H54 (cell line): ENCODE measurements around the gene ELP2.

ENCODE experiments used
- DNase-seq: peaks from one replicate; pipeline ENCODE4 v3.0.0; 2011; ENCODE audit warnings: low spot score, mixed read lengths; ENCODE audit not compliant: insufficient read length
- FAIRE-seq: peaks from 3 replicates; lab custom pipeline; 2011; peaks lifted over from hg19 to GRCh38; lab: Jason Lieb, UNC
- POLR2A ChIP-seq: IDR thresholded peaks from 2 replicates; pipeline ENCODE4 v1.6.1; 2011; ENCODE audit warnings: low read depth, mild to moderate bottlenecking, low read length

Gene ELP2

DNA sequence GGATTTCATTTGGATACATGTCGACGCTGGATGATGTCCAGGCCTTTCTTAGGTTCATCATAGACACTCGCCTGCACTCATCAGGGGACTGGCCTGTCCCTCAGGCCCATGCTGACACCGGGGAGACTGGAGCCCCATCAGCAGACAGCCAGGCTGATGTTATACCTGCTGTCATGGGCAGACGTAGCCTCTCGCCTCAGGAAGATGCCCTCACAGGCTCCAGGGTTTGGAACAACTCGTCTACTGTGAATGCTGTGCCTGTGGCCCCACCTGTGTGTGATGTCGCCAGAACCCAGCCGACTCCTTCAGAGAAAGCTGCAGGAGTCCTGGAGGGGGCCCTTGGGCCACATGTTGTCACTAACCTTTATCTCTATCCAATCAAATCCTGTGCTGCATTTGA is 85.9 kb downstream of the ELP2 start:
- FAIRE-seq (no peak), DNase-seq (no peak)
- no peak for TF ChIP-seq POLR2A

DNA sequence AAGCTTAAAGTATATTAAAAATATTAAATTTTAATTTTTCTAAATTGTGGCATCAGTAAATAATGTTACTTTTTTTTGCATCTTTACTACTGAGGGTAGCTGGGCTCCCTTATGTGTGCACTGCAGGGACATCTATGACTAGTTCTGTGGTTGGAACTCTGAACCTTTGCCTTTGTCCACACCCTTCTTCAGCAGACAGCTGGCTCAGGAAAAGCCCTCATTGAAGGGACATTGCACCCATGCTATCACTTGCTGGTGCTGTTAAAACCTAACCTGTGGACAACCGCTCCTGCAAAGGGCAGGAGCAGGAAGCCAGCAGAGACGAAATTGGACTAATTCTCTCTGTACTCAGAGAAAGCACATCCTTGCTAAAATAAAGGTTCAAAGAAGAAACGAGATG is 87.6 kb downstream of the ELP2 start:
- TF ChIP-seq POLR2A: no peak
- no peak for FAIRE-seq
- no peak for DNase-seq

DNA sequence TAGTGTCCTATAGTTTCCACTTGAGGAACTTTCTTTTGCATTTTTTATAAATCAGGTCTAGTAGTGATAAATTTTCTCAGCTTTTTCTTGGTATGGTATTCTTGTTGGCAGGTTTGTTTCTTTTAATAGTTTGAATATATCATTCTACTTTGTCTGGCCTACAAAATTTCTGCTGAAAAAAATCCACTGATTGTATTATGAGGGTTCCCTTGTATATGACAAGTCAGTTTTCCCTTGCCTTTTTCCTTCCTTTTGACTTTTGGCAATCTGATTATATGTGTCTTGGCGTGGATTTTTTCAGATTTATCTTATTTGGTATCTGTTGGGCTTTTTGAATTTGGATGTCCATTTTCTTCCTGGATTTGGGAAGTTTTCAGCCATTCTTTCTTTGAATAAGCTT is 99.5 kb downstream of the ELP2 start:
- FAIRE-seq (no peak), DNase-seq (no peak)
- TF ChIP-seq POLR2A: no peak
